HepG2 (cell line): ENCODE results near the gene TDG. TPM values are rescaled to one million over a fixed set of nuclear protein-coding genes. Genes with fewer than 3 reads are reported as not detected.

Experiments used
- ATF1 ChIP-seq: IDR thresholded peaks from 2 replicates; pipeline ENCODE4 v1.6.1; 2016; ENCODE audit warnings: mild to moderate bottlenecking, control low read depth
- FOXA1 ChIP-seq, 2 experiments: fragments of 450-650 bp in 1 of 2; sonication (generic) in 1 of 2; formaldehyde crosslinking in 1 of 2; IDR thresholded peaks; 2 replicates each; pipeline versions ENCODE4 v1.4.0 to v1.6.1; 2016 to 2020; ENCODE audit warnings: missing genetic modification reagents in 1 of 2
- IKZF1 ChIP-seq: fragments of 450-650 bp; IDR thresholded peaks from 2 replicates; pipeline ENCODE4 v1.7.1; 2016
- NFYB ChIP-seq: sonication (generic); formaldehyde crosslinking; IDR thresholded peaks from 2 replicates; pipeline ENCODE4 v1.4.0; 2020; ENCODE audit warnings: missing genetic modification reagents
- SALL2 ChIP-seq: sonication (generic); formaldehyde crosslinking; IDR thresholded peaks from 2 replicates; pipeline ENCODE4 v1.8.1; 2023; ENCODE audit warnings: mild to moderate bottlenecking, missing genetic modification reagents, inconsistent platforms
- SETDB1 ChIP-seq: sonication (generic); formaldehyde crosslinking; IDR thresholded peaks from 2 replicates; pipeline ENCODE4 v1.5.1; 2020; ENCODE audit warnings: missing genetic modification reagents, mild to moderate bottlenecking, borderline replicate concordance
- SIN3B ChIP-seq: fragments of 150-350 bp; IDR thresholded peaks from 2 replicates; pipeline ENCODE4 v1.6.1; 2014; ENCODE audit warnings: low read length
- SIX4 ChIP-seq: sonication (generic); formaldehyde crosslinking; IDR thresholded peaks from 2 replicates; pipeline ENCODE4 v1.4.0; 2020; ENCODE audit warnings: missing genetic modification reagents
- SUZ12 ChIP-seq: fragments of 150-350 bp; IDR thresholded peaks from 2 replicates; pipeline ENCODE4 v1.6.1; 2014; ENCODE audit warnings: low read depth, low read length
- THRA ChIP-seq: sonication (generic); formaldehyde crosslinking; IDR thresholded peaks from 2 replicates; pipeline ENCODE4 v1.4.0; 2020; ENCODE audit warnings: missing genetic modification reagents, borderline replicate concordance
- TOE1 ChIP-seq: sonication (generic); formaldehyde crosslinking; IDR thresholded peaks from 2 replicates; pipeline ENCODE4 v1.4.0; 2020; ENCODE audit warnings: mild to moderate bottlenecking, missing genetic modification reagents
- WIZ ChIP-seq: sonication (generic); formaldehyde crosslinking; IDR thresholded peaks from 2 replicates; pipeline ENCODE4 v1.5.1; 2020; ENCODE audit warnings: mild to moderate bottlenecking, missing genetic modification reagents
- YEATS2 ChIP-seq: sonication (generic); formaldehyde crosslinking; IDR thresholded peaks from 2 replicates; pipeline ENCODE4 v1.4.0; 2020; ENCODE audit warnings: missing genetic modification reagents, borderline replicate concordance
- YY1 ChIP-seq: IDR thresholded peaks from 2 replicates; pipeline ENCODE4 v1.6.1; 2011; ENCODE audit warnings: low read length, low read depth, moderate library complexity, mild to moderate bottlenecking; ENCODE audit not compliant: insufficient read depth, insufficient replicate concordance
- ZFX ChIP-seq: sonication (generic); formaldehyde crosslinking; IDR thresholded peaks from 2 replicates; pipeline ENCODE4 v1.4.0; 2020; ENCODE audit warnings: mild to moderate bottlenecking, low read depth, missing genetic modification reagents, moderate library complexity
- ZNF124 ChIP-seq: sonication (generic); formaldehyde crosslinking; IDR thresholded peaks from 2 replicates; pipeline ENCODE4 v1.4.0; 2020; ENCODE audit warnings: missing genetic modification reagents
- ZNF274 ChIP-seq: sonication (generic); formaldehyde crosslinking; IDR thresholded peaks from 2 replicates; pipeline ENCODE4 v1.5.1; 2020; ENCODE audit warnings: mild to moderate bottlenecking, missing genetic modification reagents
- ZNF382 ChIP-seq: sonication (generic); formaldehyde crosslinking; IDR thresholded peaks from 2 replicates; pipeline ENCODE4 v1.5.0; 2020; ENCODE audit warnings: missing genetic modification reagents, mild to moderate bottlenecking, borderline replicate concordance
- ZNF430 ChIP-seq: sonication (generic); formaldehyde crosslinking; IDR thresholded peaks from 2 replicates; pipeline ENCODE4 v1.9.0; 2021; ENCODE audit warnings: mild to moderate bottlenecking, missing genetic modification reagents
- ZNF513 ChIP-seq: sonication (generic); formaldehyde crosslinking; conservative IDR thresholded peaks from 2 replicates; pipeline ENCODE4 v1.5.0; 2020; ENCODE audit warnings: missing genetic modification reagents
- ZNF547 ChIP-seq: sonication (generic); formaldehyde crosslinking; IDR thresholded peaks from 2 replicates; pipeline ENCODE4 v1.5.1; 2020; ENCODE audit warnings: mild to moderate bottlenecking, missing genetic modification reagents
- ZNF580 ChIP-seq: IDR thresholded peaks from 2 replicates; pipeline ENCODE4 v1.6.1; 2016; ENCODE audit warnings: low read depth, borderline replicate concordance
- ZNF770 ChIP-seq: sonication (generic); formaldehyde crosslinking; IDR thresholded peaks from 2 replicates; pipeline ENCODE4 v1.5.0; 2020; ENCODE audit warnings: mild to moderate bottlenecking, missing genetic modification reagents
- ZNF777 ChIP-seq: sonication (generic); formaldehyde crosslinking; IDR thresholded peaks from 2 replicates; pipeline ENCODE4 v1.4.0; 2020; ENCODE audit warnings: missing genetic modification reagents
- ZNF790 ChIP-seq: sonication (generic); formaldehyde crosslinking; IDR thresholded peaks from 2 replicates; pipeline ENCODE4 v1.8.0; 2022; ENCODE audit warnings: missing genetic modification reagents, mild to moderate bottlenecking, borderline replicate concordance
- ZNF841 ChIP-seq: sonication (generic); formaldehyde crosslinking; IDR thresholded peaks from 2 replicates; pipeline ENCODE4 v1.8.1; 2023; ENCODE audit warnings: missing genetic modification reagents, borderline replicate concordance
- ZNF878 ChIP-seq: sonication (generic); formaldehyde crosslinking; IDR thresholded peaks from 2 replicates; pipeline ENCODE4 v1.8.1; 2023; ENCODE audit warnings: mild to moderate bottlenecking, missing genetic modification reagents, moderate library complexity
- polyA plus RNA-seq, 8 experiments: library from polyadenylated mRNA; depleted of rRNA in 3 of 8; stranded (reverse) in 7 of 8; unstranded in 1 of 8; fragments of >200 nt; fragmentation: Illumina TruSeq in 4 of 8; extraction: Trizol in 4 of 8; gene quantifications; 2 replicates each; pipeline versions ENCODE4 v1.2.1 to v1.2.3, GENCODE V29; 2011 to 2016; ENCODE audit warnings: low read depth in 4 of 8, missing spikeins in 1 of 8, mixed read lengths in 1 of 8; ENCODE audit not compliant: insufficient read depth in 1 of 8
- total RNA-seq, 5 experiments: library from RNA; depleted of rRNA; stranded (reverse); fragments of >200 nt; fragmentation: Illumina TruSeq; extraction: Trizol; gene quantifications; 2 replicates each; pipeline ENCODE4 v1.2.3, GENCODE V29; 2016; ENCODE audit warnings: low read depth in 1 of 5

The TDG gene
- total and polyA plus RNA-seq, 2 of the 13 experiments (the other 11 are each of a cell fraction or from before 2014, with no cell fraction given): 14.2 to 19.5 TPM

- TF ChIP-seq SIX4 (CRISPR knock-in tag): no peak; the same call in 1 of the 2 replicates
- no peak for TF ChIP-seq FOXA1 (IDR thresholded peaks at IDR 0.05)
- no peak for TF ChIP-seq FOXA1 (CRISPR knock-in tag; IDR thresholded peaks at IDR 0.05)
- 0 out of 2 replicates have a peak, but pooled peaks have one; percentile 7 for TF ChIP-seq ZNF777 (CRISPR knock-in tag)
- TF ChIP-seq THRA (CRISPR knock-in tag): peak; percentile 15; the same call in 1 of the 2 replicates
- peak; percentile 96 for TF ChIP-seq ZFX (CRISPR knock-in tag)
- no peak for TF ChIP-seq YEATS2 (CRISPR knock-in tag)
- TF ChIP-seq ZNF790 (CRISPR knock-in tag): 0 out of 2 replicates have a peak, but pooled peaks have one; percentile 40
- TF ChIP-seq ZNF513: no peak
- no peak for TF ChIP-seq TOE1 (CRISPR knock-in tag)
- no peak for TF ChIP-seq ZNF124 (CRISPR knock-in tag)
- no peak for TF ChIP-seq NFYB (CRISPR knock-in tag)
- peak; percentile 33 for TF ChIP-seq YY1
- no peak; the same call in 1 of the 2 replicates for TF ChIP-seq SUZ12
- no peak for TF ChIP-seq ZNF547 (CRISPR knock-in tag)
- TF ChIP-seq ZNF841 (CRISPR knock-in tag): no peak
- TF ChIP-seq SETDB1 (CRISPR knock-in tag): no peak
- no peak for TF ChIP-seq IKZF1
- TF ChIP-seq ZNF274: 0 out of 2 replicates have a peak, but pooled peaks have one; percentile 21
- peak; percentile 57; the same call in 1 of the 2 replicates for TF ChIP-seq ATF1 (CRISPR knock-in tag)
- TF ChIP-seq ZNF382: no peak
- TF ChIP-seq ZNF430 (CRISPR knock-in tag): no peak
- peak; percentile 25; the same call in 1 of the 2 replicates for TF ChIP-seq ZNF770 (CRISPR knock-in tag)
- TF ChIP-seq SALL2: peak; percentile 68
- TF ChIP-seq ZNF878 (CRISPR knock-in tag): no peak
- no peak for TF ChIP-seq ZNF580 (CRISPR knock-in tag)
- no peak for TF ChIP-seq SIN3B
- no peak for TF ChIP-seq WIZ
Measured at GRCh38 chr12:103929046-103929783, 36.5 kb upstream of the TDG start (continued).
